ENCODE data around the gene ANO2. TPM values are rescaled to one million over a fixed set of nuclear protein-coding genes. Genes with fewer than 3 reads are reported as not detected.

Gene ANO2
- 45.6 and 58.5 TPM in 2 replicates for total RNA-seq

DNA sequence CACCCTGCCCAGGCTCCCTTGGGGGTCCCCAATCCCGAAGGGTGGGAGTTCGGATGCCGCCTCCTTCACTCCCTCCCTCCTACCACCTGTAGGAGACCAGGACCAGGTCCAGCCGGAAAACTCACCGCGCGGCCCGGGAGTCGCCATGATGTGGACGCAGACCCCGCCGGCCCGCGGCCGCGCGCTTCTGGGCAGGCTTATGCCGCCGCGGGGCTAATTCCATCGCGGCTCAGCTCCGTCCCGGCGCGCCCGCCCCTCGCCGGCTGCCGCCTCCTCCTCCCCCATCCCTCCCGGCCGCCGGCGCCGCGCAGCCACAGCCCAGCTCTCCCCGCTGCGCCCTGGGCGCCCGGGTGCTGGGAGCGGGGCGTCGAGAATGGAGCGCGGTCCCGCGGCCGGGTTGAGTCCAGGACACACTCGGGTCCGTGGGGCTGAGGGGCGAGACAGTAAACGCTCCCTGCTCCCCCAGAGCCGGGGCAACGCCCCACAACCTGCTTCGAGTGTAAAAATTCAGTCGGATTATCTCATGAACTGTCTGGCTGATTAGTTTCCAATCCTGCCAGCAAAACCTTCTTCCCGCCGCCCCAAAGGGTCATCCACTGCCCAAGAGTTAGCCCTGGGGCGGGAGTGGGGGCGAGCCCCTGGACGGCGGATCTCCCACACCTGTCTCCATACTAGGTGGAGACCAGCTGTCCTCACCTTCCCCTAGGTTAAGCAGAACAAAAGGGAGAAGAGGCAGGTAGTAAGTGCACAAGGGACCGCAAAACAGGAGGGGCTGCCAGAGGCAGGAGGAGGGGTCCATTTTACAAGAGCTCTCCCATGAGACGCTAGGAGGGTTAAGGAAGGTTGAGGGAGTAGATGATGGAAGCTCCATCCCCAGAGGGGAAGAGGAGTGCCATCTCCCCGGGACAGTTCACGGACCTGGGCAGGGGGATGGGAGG, at the start of gene ANO2:
Gene ANO2, minus strand, starts transcription at position 189 of the 938 bp plus-strand sequence. Its CDS starts 42 bp downstream, at position 147.

Small RNA genes within 50 kb of the gene (small RNA-seq; reads per million reads assigned to genes)
- gene AC137627.1, result not detected

Other genes with a start within 250 kb of the ANO2 start
- 1,356 and 2,070 TPM in 2 replicates for gene VWF, start 179.4 kb upstream of the ANO2 start, total RNA-seq

Measured in vein endothelial cell (primary cell).